Activated CD8-positive, alpha-beta memory T cell treated with anti-CD3 and anti-CD28 coated beads, Interleukin-2, amount 50 U/mL, for 24 hours (primary cell): ENCODE results near the gene LIMA1.
"Not testable (repeated sequence)": the region's sequence is repeated elsewhere in the genome, so short reads cannot be mapped to it uniquely, and the experiment has no call there.

ENCODE experiments used
- DNase-seq: peaks from one replicate; pipeline ENCODE4 v3.0.0-alpha.2; 2020; ENCODE audit errors: extremely low read depth

Gene LIMA1

GRCh38 chr12:50187084-50187900 lies 96.0 kb downstream of the LIMA1 start:
- peak; percentile 30 for DNase-seq

GRCh38 chr12:50186681-50187080 lies 96.6 kb downstream of the LIMA1 start:
- DNase-seq: no peak

GRCh38 chr12:50185970-50186663 lies 97.2 kb downstream of the LIMA1 start:
- DNase-seq: no peak

- no peak for DNase-seq
Measured at GRCh38 chr12:50185301-50185895, 97.9 kb downstream of the LIMA1 start.

- DNase-seq: no peak
Measured at GRCh38 chr12:50184261-50184660, 99.1 kb downstream of the LIMA1 start.

- DNase-seq: no peak
Measured at GRCh38 chr12:50182461-50182860, 100.9 kb downstream of the LIMA1 start.

GRCh38 chr12:50181691-50182090 lies 101.6 kb downstream of the LIMA1 start:
- DNase-seq: no peak

- no peak for DNase-seq
Measured at GRCh38 chr12:50175716-50176026, 107.6 kb downstream of the LIMA1 start.

GRCh38 chr12:50174971-50175715 lies 108.2 kb downstream of the LIMA1 start:
- DNase-seq: no peak

- peak; percentile 89 for DNase-seq
Measured at GRCh38 chr12:50167049-50167828, 116.1 kb downstream of the LIMA1 start, which contains the start of gene CERS5. CERS5 (minus strand) TSS chr12:50167369; CDS start chr12:50167297, 72 bp downstream.

GRCh38 chr12:50166799-50167048 lies 116.6 kb downstream of the LIMA1 start:
- peak; percentile 24 for DNase-seq

- no peak for DNase-seq
Measured at GRCh38 chr12:50164963-50165362, 118.4 kb downstream of the LIMA1 start.

GRCh38 chr12:50162230-50162629 lies 121.1 kb downstream of the LIMA1 start:
- DNase-seq: no peak

GRCh38 chr12:50160643-50161042 lies 122.7 kb downstream of the LIMA1 start:
- no peak for DNase-seq

GRCh38 chr12:50157259-50157658 lies 126.1 kb downstream of the LIMA1 start:
- no peak for DNase-seq

- DNase-seq: no peak
Measured at GRCh38 chr12:50156641-50157040, 126.7 kb downstream of the LIMA1 start.

GRCh38 chr12:50154947-50155346 lies 128.4 kb downstream of the LIMA1 start:
- DNase-seq: not testable (repeated sequence)

- DNase-seq: no peak
Measured at GRCh38 chr12:50151047-50151687, 132.2 kb downstream of the LIMA1 start.

- DNase-seq: no peak
Measured at GRCh38 chr12:50149311-50149710, 134.0 kb downstream of the LIMA1 start.

GRCh38 chr12:50148011-50148410 lies 135.3 kb downstream of the LIMA1 start:
- not testable (repeated sequence) for DNase-seq

GRCh38 chr12:50147281-50147680 lies 136.0 kb downstream of the LIMA1 start:
- DNase-seq: no peak
